ENCODE results near the gene COPB1. TPM values are rescaled to one million over a fixed set of nuclear protein-coding genes. Genes with fewer than 3 reads are reported as not detected.

COPB1 gene
- total RNA-seq, 1 experiment from 2014 or later: 120 TPM

DNA sequence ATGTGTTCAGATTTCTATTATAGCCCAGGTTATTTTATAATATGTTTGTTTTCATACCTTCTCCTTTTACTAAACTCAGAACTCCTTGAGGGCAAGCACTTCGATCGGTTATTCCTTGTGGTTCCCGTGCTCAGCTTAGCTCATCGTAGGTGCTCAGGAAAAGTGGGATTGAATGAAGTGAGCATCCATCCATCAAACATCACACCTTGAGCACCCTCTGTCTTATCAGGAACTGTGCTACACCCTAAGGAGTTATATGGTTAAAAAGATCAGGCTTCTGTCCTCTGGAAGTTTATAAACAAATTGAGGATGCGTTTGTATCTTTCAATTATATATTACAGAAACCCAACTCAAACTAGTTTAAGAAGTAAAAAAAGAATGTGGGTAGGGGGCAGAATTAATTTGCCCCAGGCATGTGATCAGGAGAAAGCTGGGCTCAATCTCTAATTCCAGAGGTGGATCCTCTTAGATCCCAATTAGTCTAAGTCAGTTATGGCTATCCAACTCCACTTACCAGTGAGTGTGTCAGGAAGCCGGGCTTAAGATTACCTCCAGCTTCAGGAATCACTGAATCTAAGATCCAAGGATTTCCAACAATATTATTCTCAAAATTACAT is 80.7 kb downstream of the COPB1 start:
- no peaks in the 10 kb centered on the region for H3K79me2 ChIP-seq (ENCODE audit: low read length)

GRCh38 chr11:14417617-14418374 is 81.8 kb downstream of the COPB1 start:
- H4K20me1 ChIP-seq (ENCODE audit: insufficient read depth, low read depth, low read length): no peaks in the 10 kb centered on the region
- H2AFZ ChIP-seq (ENCODE audit: low read length): no peak overlapping the region
- H3K27ac ChIP-seq (ENCODE audit: low read length): no peak overlapping the region
- no peak overlapping the region for H3K9ac ChIP-seq (ENCODE audit: low read length)
- no peaks in the 10 kb centered on the region for H3K9me3 ChIP-seq (ENCODE audit: low read length)
- no peaks in the 10 kb centered on the region for H3K36me3 ChIP-seq (ENCODE audit: insufficient read depth, low read length)
- H3K27me3 ChIP-seq (ENCODE audit: low read length): no peaks in the 10 kb centered on the region
- H3K4me2 ChIP-seq (ENCODE audit: low read depth, low read length, poor library complexity, severe bottlenecking): no peak overlapping the region
- no peaks in the 10 kb centered on the region for H3K9me2 ChIP-seq (replicated peaks; ENCODE audit: insufficient read depth, low read length)
- no peak for DNase-seq
- no peaks in the 10 kb centered on the region for H3K79me2 ChIP-seq (ENCODE audit: low read length)
- H3K4me3 ChIP-seq (ENCODE audit: low read length): no peak overlapping the region
- H3K4me1 ChIP-seq (ENCODE audit: low read length): no peaks in the 10 kb centered on the region

More for the DNA sequence above, 80.7 kb downstream of the COPB1 start:
- no peaks in the 10 kb centered on the region for H3K27me3 ChIP-seq (ENCODE audit: low read length)
- no peaks in the 10 kb centered on the region for H3K9me3 ChIP-seq (ENCODE audit: low read length)
- H3K4me1 ChIP-seq (ENCODE audit: low read length): no peaks in the 10 kb centered on the region
- H2AFZ ChIP-seq (ENCODE audit: low read length): no peak overlapping the region
- no peak overlapping the region for H3K4me2 ChIP-seq (ENCODE audit: low read depth, low read length, poor library complexity, severe bottlenecking)
- H3K9ac ChIP-seq (ENCODE audit: low read length): no peak overlapping the region
- DNase-seq: no peak
- no peaks in the 10 kb centered on the region for H4K20me1 ChIP-seq (ENCODE audit: insufficient read depth, low read depth, low read length)
- no peaks in the 10 kb centered on the region for H3K36me3 ChIP-seq (ENCODE audit: insufficient read depth, low read length)
- H3K27ac ChIP-seq (ENCODE audit: low read length): no peak overlapping the region
- no peak overlapping the region for H3K4me3 ChIP-seq (ENCODE audit: low read length)
- no peaks in the 10 kb centered on the region for H3K9me2 ChIP-seq (replicated peaks; ENCODE audit: insufficient read depth, low read length)

DNA sequence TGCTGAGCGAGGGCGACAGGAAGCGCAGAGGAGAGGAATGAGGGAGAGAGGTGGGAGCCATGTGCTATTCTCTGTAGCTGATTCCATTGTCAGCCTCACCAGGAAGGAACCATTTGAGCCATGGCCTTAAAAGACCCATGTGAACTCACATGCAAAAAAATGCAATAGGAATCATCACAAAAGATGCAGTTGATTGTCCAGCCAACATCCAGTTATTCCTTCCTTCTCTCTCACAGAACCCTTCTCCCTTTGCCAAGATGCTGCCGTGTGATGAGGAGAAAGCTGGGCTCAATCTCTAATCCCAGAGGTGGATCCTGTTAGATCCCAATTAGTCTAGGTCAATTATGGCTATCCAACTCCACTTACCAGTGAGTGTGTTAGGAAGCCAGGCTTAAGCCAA is 82.4 kb downstream of the COPB1 start:
- H3K79me2 ChIP-seq (ENCODE audit: low read length): no peaks in the 10 kb centered on the region
- H3K9me3 ChIP-seq (ENCODE audit: low read length): no peaks in the 10 kb centered on the region
- H3K27ac ChIP-seq (ENCODE audit: low read length): no peak overlapping the region
- no peaks in the 10 kb centered on the region for H3K36me3 ChIP-seq (ENCODE audit: insufficient read depth, low read length)
- H3K4me3 ChIP-seq (ENCODE audit: low read length): no peak overlapping the region
- no peaks in the 10 kb centered on the region for H3K9me2 ChIP-seq (replicated peaks; ENCODE audit: insufficient read depth, low read length)
- no peak overlapping the region for H3K4me2 ChIP-seq (ENCODE audit: low read depth, low read length, poor library complexity, severe bottlenecking)
- DNase-seq: no peak
- no peaks in the 10 kb centered on the region for H4K20me1 ChIP-seq (ENCODE audit: insufficient read depth, low read depth, low read length)
- H2AFZ ChIP-seq (ENCODE audit: low read length): no peak overlapping the region
- no peak overlapping the region for H3K9ac ChIP-seq (ENCODE audit: low read length)
- H3K27me3 ChIP-seq (ENCODE audit: low read length): no peaks in the 10 kb centered on the region
- no peaks in the 10 kb centered on the region for H3K4me1 ChIP-seq (ENCODE audit: low read length)

GRCh38 chr11:14414470-14415461 is 84.8 kb downstream of the COPB1 start:
- no peaks in the 10 kb centered on the region for H3K36me3 ChIP-seq (ENCODE audit: insufficient read depth, low read length)
- H4K20me1 ChIP-seq (ENCODE audit: insufficient read depth, low read depth, low read length): no peaks in the 10 kb centered on the region
- no peak overlapping the region for H2AFZ ChIP-seq (ENCODE audit: low read length)
- no peaks in the 10 kb centered on the region for H3K79me2 ChIP-seq (ENCODE audit: low read length)
- H3K4me1 ChIP-seq (ENCODE audit: low read length): no peaks in the 10 kb centered on the region
- H3K27ac ChIP-seq (ENCODE audit: low read length): no peak overlapping the region
- H3K9me3 ChIP-seq (ENCODE audit: low read length): no peaks in the 10 kb centered on the region
- no peak overlapping the region for H3K9ac ChIP-seq (ENCODE audit: low read length)
- no peaks in the 10 kb centered on the region for H3K27me3 ChIP-seq (ENCODE audit: low read length)
- no peak overlapping the region for H3K4me3 ChIP-seq (ENCODE audit: low read length)
- no peak for DNase-seq
- no peak overlapping the region for H3K4me2 ChIP-seq (ENCODE audit: low read depth, low read length, poor library complexity, severe bottlenecking)
- H3K9me2 ChIP-seq (replicated peaks; ENCODE audit: insufficient read depth, low read length): no peaks in the 10 kb centered on the region

GRCh38 chr11:14413307-14414069 is 86.1 kb downstream of the COPB1 start:
- DNase-seq: no peak
- Histone ChIP-seq H3K4me1 (ENCODE audit: low read length) (no peaks in the 10 kb centered on the region), H3K36me3 (ENCODE audit: insufficient read depth, low read length) (no peaks in the 10 kb centered on the region), H3K79me2 (ENCODE audit: low read length) (no peaks in the 10 kb centered on the region), H2AFZ (ENCODE audit: low read length) (no peak overlapping the region), H3K4me2 (ENCODE audit: low read depth, low read length, poor library complexity, severe bottlenecking) (no peak overlapping the region), H3K27me3 (ENCODE audit: low read length) (no peaks in the 10 kb centered on the region), H4K20me1 (ENCODE audit: insufficient read depth, low read depth, low read length) (no peaks in the 10 kb centered on the region), H3K9ac (ENCODE audit: low read length) (no peak overlapping the region), H3K9me3 (ENCODE audit: low read length) (no peaks in the 10 kb centered on the region), H3K9me2 (replicated peaks; ENCODE audit: insufficient read depth, low read length) (no peaks in the 10 kb centered on the region), H3K27ac (ENCODE audit: low read length) (no peak overlapping the region), H3K4me3 (ENCODE audit: low read length) (no peak overlapping the region)

DNA sequence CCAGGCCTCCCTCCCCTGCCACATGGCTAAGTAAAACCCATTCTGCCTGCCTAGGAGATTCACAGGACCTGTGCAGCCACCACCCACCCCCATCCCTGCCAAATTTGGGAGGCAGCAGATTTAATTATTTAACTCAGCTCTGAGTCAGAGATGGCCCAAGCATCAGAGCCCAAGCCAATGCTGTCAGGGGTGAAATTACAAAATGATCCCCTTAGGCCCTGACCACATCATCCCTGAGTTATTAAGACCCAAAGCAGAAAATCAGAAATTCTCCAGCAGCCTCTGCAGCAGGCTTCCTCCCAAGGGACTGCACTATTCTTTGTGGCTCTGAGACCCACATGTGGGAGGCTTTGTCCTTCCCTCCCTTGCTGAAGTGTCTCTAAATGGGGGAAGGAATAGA is 87.8 kb downstream of the COPB1 start:
- no peak overlapping the region for H3K4me2 ChIP-seq (ENCODE audit: low read depth, low read length, poor library complexity, severe bottlenecking)
- no peaks in the 10 kb centered on the region for H3K4me1 ChIP-seq (ENCODE audit: low read length)
- no peak overlapping the region for H3K27ac ChIP-seq (ENCODE audit: low read length)
- H4K20me1 ChIP-seq (ENCODE audit: insufficient read depth, low read depth, low read length): no peaks in the 10 kb centered on the region
- H3K36me3 ChIP-seq (ENCODE audit: insufficient read depth, low read length): no peaks in the 10 kb centered on the region
- H3K27me3 ChIP-seq (ENCODE audit: low read length): no peaks in the 10 kb centered on the region
- H3K4me3 ChIP-seq (ENCODE audit: low read length): no peak overlapping the region
- H2AFZ ChIP-seq (ENCODE audit: low read length): no peak overlapping the region
- no peak overlapping the region for H3K9ac ChIP-seq (ENCODE audit: low read length)
- DNase-seq: no peak
- no peaks in the 10 kb centered on the region for H3K79me2 ChIP-seq (ENCODE audit: low read length)
- no peaks in the 10 kb centered on the region for H3K9me2 ChIP-seq (replicated peaks; ENCODE audit: insufficient read depth, low read length)
- no peaks in the 10 kb centered on the region for H3K9me3 ChIP-seq (ENCODE audit: low read length)

- H3K9me2 ChIP-seq (replicated peaks; ENCODE audit: insufficient read depth, low read length): no peaks in the 10 kb centered on the region
- no peak overlapping the region for H3K27ac ChIP-seq (ENCODE audit: low read length)
- H3K79me2 ChIP-seq (ENCODE audit: low read length): no peaks in the 10 kb centered on the region
- H4K20me1 ChIP-seq (ENCODE audit: insufficient read depth, low read depth, low read length): no peaks in the 10 kb centered on the region
- DNase-seq: no peak
- H3K36me3 ChIP-seq (ENCODE audit: insufficient read depth, low read length): no peaks in the 10 kb centered on the region
- H3K4me3 ChIP-seq (ENCODE audit: low read length): no peak overlapping the region
- H3K9ac ChIP-seq (ENCODE audit: low read length): no peak overlapping the region
- no peaks in the 10 kb centered on the region for H3K4me1 ChIP-seq (ENCODE audit: low read length)
- H2AFZ ChIP-seq (ENCODE audit: low read length): no peak overlapping the region
- no peak overlapping the region for H3K4me2 ChIP-seq (ENCODE audit: low read depth, low read length, poor library complexity, severe bottlenecking)
- H3K27me3 ChIP-seq (ENCODE audit: low read length): no peaks in the 10 kb centered on the region
- H3K9me3 ChIP-seq (ENCODE audit: low read length): no peaks in the 10 kb centered on the region
Observed at GRCh38 chr11:14409891-14410290, 89.7 kb downstream of the COPB1 start.

Data from Karpas-422 (cell line).